Neural cell (in vitro differentiated cells): ENCODE measurements around the gene TMC7.

ENCODE experiments used
- CTCF ChIP-seq: fragments of 450-650 bp; IDR thresholded peaks from 2 replicates; pipeline ENCODE4 v1.5.1; 2014; ENCODE audit warnings: antibody characterized with exemption, mild to moderate bottlenecking, moderate library complexity; ENCODE audit not compliant: poor library complexity, severe bottlenecking
- EP300 ChIP-seq: fragments of 450-650 bp; conservative IDR thresholded peaks from 2 replicates; pipeline ENCODE4 v1.6.1; 2014; ENCODE audit warnings: antibody characterized with exemption, mild to moderate bottlenecking, moderate library complexity; ENCODE audit not compliant: poor library complexity, severe bottlenecking
- EZH2 ChIP-seq: fragments of 200-600, 300-800 bp; shearing (Covaris generic), sonication (generic); IDR thresholded peaks from 2 replicates; pipeline ENCODE4 v1.6.1; 2014; ENCODE audit warnings: antibody characterized with exemption, low read length, borderline replicate concordance, mild to moderate bottlenecking; ENCODE audit not compliant: insufficient read depth, poor library complexity, severe bottlenecking
- MXI1 ChIP-seq: fragments of 450-650 bp; conservative IDR thresholded peaks from 2 replicates; pipeline ENCODE4 v1.6.1; 2014; ENCODE audit warnings: antibody characterized with exemption, mild to moderate bottlenecking; ENCODE audit not compliant: poor library complexity, severe bottlenecking
- POLR2AphosphoS5 ChIP-seq: IDR thresholded peaks from 2 replicates; pipeline ENCODE4 v1.6.1; 2012
- RAD21 ChIP-seq: fragments of 450-650 bp; conservative IDR thresholded peaks from 2 replicates; pipeline ENCODE4 v1.6.1; 2014; ENCODE audit warnings: antibody characterized with exemption, mild to moderate bottlenecking, moderate library complexity
- REST ChIP-seq: IDR thresholded peaks from 2 replicates; pipeline ENCODE4 v1.6.1; 2012; ENCODE audit warnings: borderline replicate concordance
- SMC3 ChIP-seq: fragments of 450-650 bp; conservative IDR thresholded peaks from 2 replicates; pipeline ENCODE4 v1.6.1; 2014; ENCODE audit warnings: antibody characterized with exemption, mild to moderate bottlenecking, moderate library complexity; ENCODE audit not compliant: poor library complexity
- TAF1 ChIP-seq: IDR thresholded peaks from 2 replicates; pipeline ENCODE4 v1.6.1; 2012; ENCODE audit warnings: low read depth

- TF ChIP-seq SMC3 = no peak
- no peak for TF ChIP-seq POLR2AphosphoS5
- no peak for TF ChIP-seq CTCF
- TF ChIP-seq MXI1 = no peak
- no peak for TF ChIP-seq EP300
- no peak for TF ChIP-seq REST
- no peak for TF ChIP-seq TAF1
- TF ChIP-seq EZH2 = no peak
- TF ChIP-seq RAD21 = no peak
Measured at GRCh38 chr16:18945233-18945632, 38.5 kb upstream of the TMC7 start.
